Measurements from ENCODE around the gene SH3D19.

GRCh38 chr4:151260526-151260925 lies 64.9 kb downstream of the SH3D19 start:
- TF ChIP-seq POLR2A (IDR thresholded peaks at IDR 0.05) (no peak), CTCF (IDR thresholded peaks at IDR 0.05) (no peak)

All from esophagus squamous epithelium (tissue), 4 donors.